Measurements from ENCODE around the gene APPL2.

GRCh38 chr12:105214670-105215375 lies 21.2 kb downstream of the APPL2 start:
- TF ChIP-seq CTCF (IDR thresholded peaks at IDR 0.05; ENCODE audit: low read depth, low read length, poor library complexity, severe bottlenecking) (no peak), EZH2phosphoT487 (IDR thresholded peaks at IDR 0.05; ENCODE audit: borderline replicate concordance, low read length) (no peak)

Data from DOHH2 (cell line).